IPS-18a (cell line): ENCODE data around the gene DHX58.

ENCODE experiments used
- H3K27ac ChIP-seq: one replicate; pipeline ENCODE4 v1.5.1; 2013; ENCODE audit warnings: low read length
- H3K27me3 ChIP-seq: one replicate; pipeline ENCODE4 v1.6.1; 2013; ENCODE audit warnings: mild to moderate bottlenecking, low read length; ENCODE audit not compliant: control insufficient read depth, insufficient read depth
- H3K36me3 ChIP-seq: one replicate; pipeline ENCODE4 v1.6.1; 2013; ENCODE audit warnings: low read depth, low read length; ENCODE audit not compliant: control insufficient read depth
- H3K4me1 ChIP-seq: one replicate; pipeline ENCODE4 v1.6.1; 2013; ENCODE audit warnings: low read depth, low read length; ENCODE audit not compliant: control insufficient read depth
- H3K4me3 ChIP-seq: one replicate; pipeline ENCODE4 v1.5.1; 2013; ENCODE audit warnings: low read length
- H3K9ac ChIP-seq: one replicate; pipeline ENCODE4 v1.6.1; 2013; ENCODE audit warnings: mild to moderate bottlenecking, low read length, moderate library complexity
- H3K9me3 ChIP-seq: one replicate; pipeline ENCODE4 v1.6.1; 2013; ENCODE audit warnings: low read depth, low read length; ENCODE audit not compliant: control insufficient read depth

Gene DHX58

GRCh38 chr17:42117397-42118125, 5.0 kb upstream of the DHX58 start:
- no peaks in the 10 kb centered on the region for H3K9me3 ChIP-seq
- no peak overlapping the region for H3K4me3 ChIP-seq
- H3K4me1 ChIP-seq = peaks cover 9% of the 10 kb centered on the region
- H3K9ac ChIP-seq = no peak overlapping the region
- H3K27me3 ChIP-seq = no peaks in the 10 kb centered on the region
- no peak overlapping the region for H3K27ac ChIP-seq
- H3K36me3 ChIP-seq = peaks cover 9% of the 10 kb centered on the region

GRCh38 chr17:42116705-42117396, 4.3 kb upstream of the DHX58 start:
- H3K9ac ChIP-seq = no peak overlapping the region
- no peaks in the 10 kb centered on the region for H3K27me3 ChIP-seq
- H3K4me3 ChIP-seq = no peak overlapping the region
- H3K9me3 ChIP-seq = no peaks in the 10 kb centered on the region
- H3K27ac ChIP-seq = no peak overlapping the region
- H3K4me1 ChIP-seq = peaks cover 4% of the 10 kb centered on the region
- peaks cover 9% of the 10 kb centered on the region for H3K36me3 ChIP-seq

- Histone ChIP-seq H3K4me3 (no peak overlapping the region), H3K4me1 (no peaks in the 10 kb centered on the region), H3K9ac (no peak overlapping the region), H3K36me3 (peaks cover 9% of the 10 kb centered on the region), H3K9me3 (no peaks in the 10 kb centered on the region), H3K27ac (no peak overlapping the region), H3K27me3 (no peaks in the 10 kb centered on the region)
Measured at GRCh38 chr17:42114118-42114517, 1.6 kb upstream of the DHX58 start.

GRCh38 chr17:42113293-42114069, 967 bp upstream of the DHX58 start:
- H3K27me3 ChIP-seq = no peaks in the 10 kb centered on the region
- no peak overlapping the region for H3K9ac ChIP-seq
- no peaks in the 10 kb centered on the region for H3K9me3 ChIP-seq
- no peak overlapping the region for H3K4me3 ChIP-seq
- peaks cover 9% of the 10 kb centered on the region for H3K36me3 ChIP-seq
- no peak overlapping the region for H3K27ac ChIP-seq
- no peaks in the 10 kb centered on the region for H3K4me1 ChIP-seq

GRCh38 chr17:42111871-42112551, 503 bp downstream of the DHX58 start:
- Histone ChIP-seq H3K27ac (no peak overlapping the region), H3K36me3 (peaks cover 9% of the 10 kb centered on the region), H3K4me1 (peaks cover 6% of the 10 kb centered on the region), H3K4me3 (no peak overlapping the region), H3K9me3 (no peaks in the 10 kb centered on the region), H3K27me3 (no peaks in the 10 kb centered on the region), H3K9ac (no peak overlapping the region)

GRCh38 chr17:42111265-42111636, 1.3 kb downstream of the DHX58 start:
- Histone ChIP-seq H3K4me3 (no peak overlapping the region), H3K27me3 (no peaks in the 10 kb centered on the region), H3K9ac (no peak overlapping the region), H3K4me1 (peaks cover 6% of the 10 kb centered on the region), H3K27ac (no peak overlapping the region), H3K36me3 (peaks cover 9% of the 10 kb centered on the region), H3K9me3 (no peaks in the 10 kb centered on the region)

GRCh38 chr17:42110301-42111264, 1.9 kb downstream of the DHX58 start:
- Histone ChIP-seq H3K4me3 (no peak overlapping the region), H3K27ac (no peak overlapping the region), H3K9me3 (no peaks in the 10 kb centered on the region), H3K4me1 (peaks cover 6% of the 10 kb centered on the region), H3K9ac (no peak overlapping the region), H3K36me3 (peaks cover 7% of the 10 kb centered on the region), H3K27me3 (no peaks in the 10 kb centered on the region)

GRCh38 chr17:42109086-42109485, 3.4 kb downstream of the DHX58 start:
- Histone ChIP-seq H3K9ac (no peak overlapping the region), H3K9me3 (no peaks in the 10 kb centered on the region), H3K27me3 (no peaks in the 10 kb centered on the region), H3K36me3 (peaks cover 4% of the 10 kb centered on the region), H3K4me3 (no peak overlapping the region), H3K4me1 (peaks cover 6% of the 10 kb centered on the region), H3K27ac (no peak overlapping the region)

GRCh38 chr17:42107597-42108576, 4.6 kb downstream of the DHX58 start:
- H3K4me1 ChIP-seq = peaks cover 6% of the 10 kb centered on the region
- H3K36me3 ChIP-seq = no peaks in the 10 kb centered on the region
- peak overlapping the region; percentile 1 for H3K9ac ChIP-seq
- H3K4me3 ChIP-seq = peak overlapping the region; percentile 59
- no peaks in the 10 kb centered on the region for H3K27me3 ChIP-seq
- no peak overlapping the region for H3K27ac ChIP-seq
- H3K9me3 ChIP-seq = no peaks in the 10 kb centered on the region

GRCh38 chr17:42107124-42107523, 5.4 kb downstream of the DHX58 start:
- peaks cover 6% of the 10 kb centered on the region for H3K4me1 ChIP-seq
- no peak overlapping the region for H3K9ac ChIP-seq
- H3K27ac ChIP-seq = no peak overlapping the region
- no peaks in the 10 kb centered on the region for H3K27me3 ChIP-seq
- H3K9me3 ChIP-seq = no peaks in the 10 kb centered on the region
- no peaks in the 10 kb centered on the region for H3K36me3 ChIP-seq
- H3K4me3 ChIP-seq = peak overlapping the region; percentile 59
